IMR-90 (cell line): ENCODE measurements around the gene DNMT3A.

Experiments
- POLR2A ChIP-seq: IDR thresholded peaks from 2 replicates; pipeline ENCODE4 v1.6.1; 2012; ENCODE audit warnings: mild to moderate bottlenecking, low read depth, low read length
- RFX5 ChIP-seq: IDR thresholded peaks from 2 replicates; pipeline ENCODE4 v1.8.0; 2012; ENCODE audit warnings: low read depth, mild to moderate bottlenecking, low read length, moderate library complexity
- TF ChIP-seq, protein P1 (sequence below): conservative IDR thresholded peaks from 2 replicates; pipeline ENCODE4 v1.5.1; 2012; ENCODE audit warnings: mild to moderate bottlenecking, low read depth, low read length, improper control_type of control experiment

DNA sequence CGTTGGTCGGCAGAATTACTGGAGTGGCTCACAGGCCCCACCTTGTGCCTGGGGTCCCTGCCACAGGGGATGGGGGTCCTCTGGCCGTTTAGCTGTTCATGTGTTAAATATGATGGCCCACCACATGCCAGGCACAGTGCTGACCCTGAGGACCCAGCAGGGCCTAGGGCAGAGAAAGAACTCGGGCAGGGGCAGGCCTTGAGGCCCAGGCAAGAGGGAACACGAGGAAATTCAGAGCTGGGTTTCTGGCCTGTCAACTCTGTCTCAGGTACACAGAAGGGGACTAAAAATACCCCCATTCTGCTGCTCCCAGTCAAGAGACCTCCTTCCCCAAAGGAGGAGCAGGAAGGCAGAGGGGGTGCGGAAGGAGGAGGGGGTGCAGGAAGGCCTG, 66.2 kb downstream of the DNMT3A start:
- TF ChIP-seq, protein P1, sequence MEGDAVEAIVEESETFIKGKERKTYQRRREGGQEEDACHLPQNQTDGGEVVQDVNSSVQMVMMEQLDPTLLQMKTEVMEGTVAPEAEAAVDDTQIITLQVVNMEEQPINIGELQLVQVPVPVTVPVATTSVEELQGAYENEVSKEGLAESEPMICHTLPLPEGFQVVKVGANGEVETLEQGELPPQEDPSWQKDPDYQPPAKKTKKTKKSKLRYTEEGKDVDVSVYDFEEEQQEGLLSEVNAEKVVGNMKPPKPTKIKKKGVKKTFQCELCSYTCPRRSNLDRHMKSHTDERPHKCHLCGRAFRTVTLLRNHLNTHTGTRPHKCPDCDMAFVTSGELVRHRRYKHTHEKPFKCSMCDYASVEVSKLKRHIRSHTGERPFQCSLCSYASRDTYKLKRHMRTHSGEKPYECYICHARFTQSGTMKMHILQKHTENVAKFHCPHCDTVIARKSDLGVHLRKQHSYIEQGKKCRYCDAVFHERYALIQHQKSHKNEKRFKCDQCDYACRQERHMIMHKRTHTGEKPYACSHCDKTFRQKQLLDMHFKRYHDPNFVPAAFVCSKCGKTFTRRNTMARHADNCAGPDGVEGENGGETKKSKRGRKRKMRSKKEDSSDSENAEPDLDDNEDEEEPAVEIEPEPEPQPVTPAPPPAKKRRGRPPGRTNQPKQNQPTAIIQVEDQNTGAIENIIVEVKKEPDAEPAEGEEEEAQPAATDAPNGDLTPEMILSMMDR: no peak
- TF ChIP-seq RFX5 (no peak), POLR2A (no peak)
